ENCODE measurements around the gene NNMT.

DNA sequence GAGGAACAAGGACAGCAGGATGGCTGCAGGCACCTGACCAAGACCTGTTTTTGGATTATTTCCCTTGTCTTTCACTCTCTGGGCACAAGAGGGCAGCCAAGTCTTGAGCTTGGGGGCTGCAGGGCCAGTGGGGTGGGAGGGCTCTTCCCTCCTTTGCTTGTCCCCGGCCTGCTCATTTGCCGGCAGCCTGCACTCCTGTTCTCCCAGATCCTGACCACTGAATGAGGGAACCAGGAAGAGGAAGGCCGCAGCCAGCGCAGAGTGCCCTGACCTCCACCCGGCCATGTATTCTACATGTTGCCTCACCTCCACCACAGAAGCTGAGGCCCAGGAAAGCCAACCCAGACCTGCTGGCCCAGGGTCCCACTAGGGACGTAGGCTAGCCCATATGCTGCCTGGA lies 15.5 kb upstream of the NNMT start:
- TF ChIP-seq, protein P1, sequence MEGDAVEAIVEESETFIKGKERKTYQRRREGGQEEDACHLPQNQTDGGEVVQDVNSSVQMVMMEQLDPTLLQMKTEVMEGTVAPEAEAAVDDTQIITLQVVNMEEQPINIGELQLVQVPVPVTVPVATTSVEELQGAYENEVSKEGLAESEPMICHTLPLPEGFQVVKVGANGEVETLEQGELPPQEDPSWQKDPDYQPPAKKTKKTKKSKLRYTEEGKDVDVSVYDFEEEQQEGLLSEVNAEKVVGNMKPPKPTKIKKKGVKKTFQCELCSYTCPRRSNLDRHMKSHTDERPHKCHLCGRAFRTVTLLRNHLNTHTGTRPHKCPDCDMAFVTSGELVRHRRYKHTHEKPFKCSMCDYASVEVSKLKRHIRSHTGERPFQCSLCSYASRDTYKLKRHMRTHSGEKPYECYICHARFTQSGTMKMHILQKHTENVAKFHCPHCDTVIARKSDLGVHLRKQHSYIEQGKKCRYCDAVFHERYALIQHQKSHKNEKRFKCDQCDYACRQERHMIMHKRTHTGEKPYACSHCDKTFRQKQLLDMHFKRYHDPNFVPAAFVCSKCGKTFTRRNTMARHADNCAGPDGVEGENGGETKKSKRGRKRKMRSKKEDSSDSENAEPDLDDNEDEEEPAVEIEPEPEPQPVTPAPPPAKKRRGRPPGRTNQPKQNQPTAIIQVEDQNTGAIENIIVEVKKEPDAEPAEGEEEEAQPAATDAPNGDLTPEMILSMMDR (optimal IDR thresholded peaks at IDR 0.05 in 1 of 3, IDR thresholded peaks at IDR 0.05 in 1 of 3, conservative IDR thresholded peaks at IDR 0.05 in 1 of 3; ENCODE audit: extremely low read depth in 1 of 3, insufficient read depth in 2 of 3, low read length in 3 of 3): peak; percentile 25 to 68 (median 64)
- TF ChIP-seq EZH2 (IDR thresholded peaks at IDR 0.05; ENCODE audit: low read length): no peak

Measured in keratinocyte (primary cell).